Activated T-cell treated with anti-CD3 and anti-CD28 coated beads, Interleukin-2, amount 50 U/mL, for 72 hours (primary cell): ENCODE data around the gene GPR152. TPM values are rescaled to one million over a fixed set of nuclear protein-coding genes. Genes with fewer than 3 reads are reported as not detected.

Experiments
- ATAC-seq, 2 donors: fragments of 150-1000 bp; cut with Tn5 transposase; replicated peaks in 1 of 2; 2 replicates each; pipeline ENCODE4 v1.10.0; 2021; ENCODE audit warnings: moderate library complexity in 2 of 2, mild to moderate bottlenecking in 1 of 2
- DNase-seq, 2 donors: peaks; one replicate each; pipeline ENCODE4 v3.0.0; 2021 to 2022; ENCODE audit warnings: mixed read lengths in 1 of 2
- H3K27ac Mint-ChIP-seq: one replicate; pipeline ENCODE4 v1.8.0; 2022; ENCODE audit warnings: mild to moderate bottlenecking, moderate library complexity, mixed read lengths
- H3K27me3 Mint-ChIP-seq: one replicate; pipeline ENCODE4 v1.8.0; 2022; ENCODE audit warnings: low read depth, mixed read lengths
- H3K36me3 Mint-ChIP-seq, 2 donors: one replicate each; pipeline ENCODE4 v1.8.0; 2022; ENCODE audit warnings: mixed read lengths in 2 of 2, mild to moderate bottlenecking in 1 of 2; ENCODE audit not compliant: insufficient read depth in 2 of 2
- H3K4me1 Mint-ChIP-seq: one replicate; pipeline ENCODE4 v1.8.0; 2022; ENCODE audit warnings: low read depth, mixed read lengths
- H3K4me3 Mint-ChIP-seq, 2 donors: one replicate each; pipeline ENCODE4 v1.8.0; 2022; ENCODE audit warnings: mild to moderate bottlenecking in 2 of 2, mixed read lengths in 2 of 2, moderate library complexity in 2 of 2
- H3K9me3 Mint-ChIP-seq, 2 donors: one replicate each; pipeline ENCODE4 v1.8.0; 2022; ENCODE audit warnings: mixed read lengths in 2 of 2
- total RNA-seq, 2 donors: library from RNA; stranded (reverse); gene quantifications; one replicate each; pipeline ENCODE4 v1.2.3, GENCODE V29; 2022

Gene GPR152
- total RNA-seq, 2 donors from 2014 or later: not detected

DNA sequence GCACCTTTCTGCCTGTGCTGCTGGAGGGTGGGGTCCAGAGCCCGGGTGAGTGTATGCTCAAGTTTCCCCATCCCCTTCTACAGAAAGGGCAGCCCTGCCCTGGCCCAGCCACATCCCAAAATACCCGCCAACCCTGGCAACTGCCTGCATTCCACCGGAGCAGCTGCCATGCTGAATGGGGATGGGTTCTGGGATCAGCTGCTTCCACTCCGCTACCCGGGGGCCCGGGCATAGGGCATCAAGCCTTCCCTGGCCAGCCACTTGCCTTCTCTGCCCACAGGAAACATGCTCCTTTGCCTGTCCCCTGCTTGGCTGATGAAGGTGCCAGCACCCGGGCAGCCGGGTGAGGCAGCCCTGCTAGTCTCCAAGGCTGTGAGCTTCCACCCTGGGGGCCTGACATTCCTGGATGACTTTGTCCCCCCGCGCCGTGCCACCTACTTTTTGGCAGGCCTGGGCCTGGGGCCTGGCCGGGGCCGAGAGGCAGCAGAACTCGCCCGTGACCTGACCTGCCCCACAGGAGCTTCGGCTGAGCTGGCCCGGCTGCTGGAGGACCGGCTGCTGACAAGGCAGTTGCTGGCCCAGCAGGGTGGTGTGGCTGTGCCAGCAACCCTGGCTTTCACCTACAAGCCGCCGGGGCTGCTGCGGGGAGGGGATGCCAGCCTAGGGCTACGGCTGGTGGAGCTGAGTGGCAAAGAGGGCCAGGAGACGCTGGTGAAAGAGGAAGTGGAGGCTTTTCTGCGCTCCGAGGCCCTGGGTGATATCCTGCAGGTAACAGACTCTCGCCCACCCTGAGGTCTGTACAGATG, 33.9 kb downstream of the GPR152 start:
- Mint-ChIP-seq H3K9me3 (no peaks in the 10 kb centered on the region), H3K27ac (no peak overlapping the region), H3K4me3 (peak overlapping the region; percentile 86 to 88), H3K36me3 (no peaks in the 10 kb centered on the region), H3K27me3 (no peaks in the 10 kb centered on the region), H3K4me1 (peaks cover 63% of the 10 kb centered on the region)
- peak in 1 of 2 donors; percentile 56 for DNase-seq
- ATAC-seq: no peak

DNA sequence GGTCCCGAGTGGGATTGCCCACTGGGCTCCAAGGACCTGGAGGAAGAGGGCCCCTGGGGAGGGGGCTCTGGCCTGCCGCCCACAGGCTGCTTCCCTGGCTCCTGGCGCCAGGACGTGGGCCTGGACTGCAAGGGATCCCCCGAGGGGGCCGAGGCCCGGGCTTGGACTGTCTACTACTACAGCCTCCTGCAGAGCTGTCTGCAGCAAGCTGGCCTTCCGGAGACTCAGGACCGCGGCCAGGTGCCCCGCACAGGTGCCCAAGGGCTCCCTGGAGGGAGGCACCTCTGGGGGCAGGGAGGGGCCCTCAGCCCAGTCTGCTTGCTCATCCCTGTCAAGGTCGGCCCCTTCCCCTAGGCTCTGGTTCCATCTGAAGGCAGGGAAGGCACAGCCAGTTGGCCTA, 35.1 kb downstream of the GPR152 start:
- no peak for ATAC-seq
- Mint-ChIP-seq H3K27me3 (no peaks in the 10 kb centered on the region), H3K9me3 (no peaks in the 10 kb centered on the region), H3K4me3 (peak overlapping the region in 1 of 2 donors; percentile 88), H3K4me1 (peaks cover 66% of the 10 kb centered on the region), H3K36me3 (no peaks in the 10 kb centered on the region), H3K27ac (no peak overlapping the region)
- no peak for DNase-seq

DNA sequence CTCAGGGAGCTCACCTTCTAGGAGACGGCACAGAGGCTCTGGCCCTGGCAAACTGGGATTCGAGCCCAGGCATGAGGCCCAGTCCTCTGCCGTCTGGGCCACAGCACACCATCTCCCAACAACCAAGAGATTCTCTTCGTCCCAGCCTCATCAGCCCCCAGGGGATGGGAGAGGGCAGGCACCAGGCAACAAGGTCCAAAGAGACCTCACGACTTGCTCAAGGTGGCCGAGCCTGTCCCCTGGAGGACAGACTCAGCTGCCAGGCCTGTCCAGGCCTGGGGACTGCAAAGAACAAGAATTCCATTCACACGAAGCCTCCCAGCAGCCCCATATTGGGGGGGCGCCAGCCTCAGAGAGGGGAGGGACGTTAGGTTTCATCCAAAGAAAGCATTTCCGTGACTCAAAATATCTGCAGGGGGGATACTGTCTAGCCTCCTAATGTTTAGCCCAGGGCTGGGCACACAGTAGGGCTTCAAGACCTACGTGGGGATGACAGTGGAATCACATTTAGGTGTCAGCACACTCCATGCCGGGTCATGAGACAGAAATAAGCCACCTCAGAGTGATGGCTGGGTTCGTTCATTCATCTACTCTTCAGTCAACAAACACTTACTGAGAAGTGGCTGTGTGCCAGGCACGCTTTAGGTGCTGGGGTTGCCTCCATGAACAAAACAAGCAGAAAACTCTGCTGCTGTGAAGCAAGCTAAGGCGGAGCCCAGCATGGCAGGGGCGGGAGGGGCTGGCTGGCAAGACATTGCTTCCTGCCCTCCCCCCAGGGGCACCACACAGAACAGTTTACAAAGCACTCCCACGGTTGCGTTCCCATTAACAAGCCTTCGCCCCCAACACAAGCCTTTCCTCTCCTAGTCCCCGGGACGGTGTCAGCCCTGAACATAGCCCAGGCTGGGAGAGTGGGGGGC, 35.9 kb downstream of the GPR152 start:
- Mint-ChIP-seq H3K4me1 (peaks cover 74% of the 10 kb centered on the region), H3K4me3 (peak overlapping the region; percentile 72 to 83), H3K27me3 (no peaks in the 10 kb centered on the region), H3K36me3 (no peaks in the 10 kb centered on the region), H3K9me3 (no peaks in the 10 kb centered on the region), H3K27ac (peak overlapping the region; percentile 21)
- ATAC-seq (peak; percentile 1 to 3), DNase-seq (peak in 1 of 2 donors; percentile 63)

DNA sequence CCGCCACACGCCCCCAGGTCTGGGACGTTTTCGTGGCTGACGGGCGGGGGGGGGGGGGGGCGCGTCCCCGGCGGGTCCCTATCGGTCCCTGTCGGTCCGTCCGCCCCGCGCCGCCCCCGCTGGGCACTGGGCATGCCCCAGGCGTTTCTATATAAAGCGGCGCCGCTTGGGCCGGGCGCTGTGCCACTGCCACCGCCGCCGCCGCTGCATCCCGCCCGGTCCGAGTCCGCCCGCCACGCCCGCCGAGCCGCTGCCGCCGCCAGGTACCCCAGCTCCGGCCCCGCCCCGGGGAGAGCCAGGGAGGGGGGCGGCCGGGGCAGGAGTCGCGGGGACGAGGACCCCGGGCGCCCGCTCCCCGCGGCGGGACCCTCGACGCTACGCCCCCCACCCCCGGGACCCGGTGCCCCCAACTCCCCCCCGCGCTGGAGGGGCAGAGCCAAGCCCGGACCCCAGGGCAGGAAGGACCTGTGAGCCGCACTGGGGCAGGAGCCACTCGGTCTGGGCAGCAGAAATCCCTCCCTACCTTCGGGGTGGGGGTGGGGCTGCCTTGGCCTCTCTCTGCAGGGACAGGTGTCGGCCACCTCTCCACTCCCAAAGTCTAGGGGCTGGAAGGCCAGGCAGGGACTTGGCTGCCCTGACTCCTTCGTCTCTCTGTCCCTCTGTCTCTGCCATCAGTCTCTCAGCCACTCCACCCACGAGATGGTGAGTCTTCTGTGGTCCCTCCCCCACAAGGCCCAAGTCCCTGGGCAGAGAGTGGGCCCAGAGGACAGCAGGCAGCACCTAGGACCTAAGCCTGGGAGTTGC, 36.8 kb downstream of the GPR152 start, which contains the start of gene CARNS1:
Gene CARNS1 (plus strand): TSS at position 178 of the 804 bp plus-strand sequence. CDS start 522 bp downstream, at position 700.
- peaks cover 78% of the 10 kb centered on the region for H3K4me1 Mint-ChIP-seq

DNA sequence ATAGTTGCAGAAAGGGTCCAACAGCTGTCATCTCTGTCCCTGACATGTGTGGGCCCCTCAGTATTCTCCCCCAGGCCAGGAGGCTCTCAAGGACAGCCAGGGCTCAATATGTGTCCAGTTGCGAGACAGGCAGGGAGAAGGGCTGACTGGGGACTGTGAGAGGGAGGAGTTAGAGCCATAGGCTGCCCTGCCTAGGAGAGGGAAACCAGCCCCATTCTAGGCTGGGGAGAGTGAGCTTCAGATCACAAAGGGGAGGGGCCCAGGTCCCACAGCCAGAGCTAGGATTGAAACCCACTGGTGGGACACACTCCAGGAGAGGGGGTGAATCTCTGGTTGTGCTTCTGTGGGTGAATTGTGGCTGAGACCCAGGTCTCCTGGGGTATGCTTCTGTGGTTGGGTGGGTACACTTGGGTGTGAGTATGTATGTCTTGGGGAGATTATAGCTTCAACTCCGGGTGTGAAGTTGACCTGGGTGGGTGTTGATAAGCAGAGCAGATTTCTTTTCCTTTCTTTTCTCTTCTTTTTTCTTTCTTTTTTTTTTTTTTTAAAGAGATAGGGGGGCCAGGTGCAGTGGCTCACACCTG, 39.2 kb downstream of the GPR152 start:
- Mint-ChIP-seq H3K4me1 (peaks cover 78% of the 10 kb centered on the region), H3K4me3 (peak overlapping the region; percentile 10 to 32), H3K27ac (peak overlapping the region; percentile 22), H3K36me3 (peaks cover 0 to 2% of the 10 kb centered on the region in 2 donors), H3K27me3 (no peaks in the 10 kb centered on the region), H3K9me3 (no peaks in the 10 kb centered on the region)
- ATAC-seq: no peak
- DNase-seq: no peak

More for the DNA sequence above, 36.8 kb downstream of the GPR152 start, which contains the start of gene CARNS1:
- H3K4me3 Mint-ChIP-seq: peak within 1 kb of the TSS; percentile 82 to 83
- DNase-seq (no peak), ATAC-seq (peak in 1 of 2 donors; percentile 24)
- H3K27ac Mint-ChIP-seq: peak within 1 kb of the TSS; percentile 21
- no peaks in the 10 kb centered on the region for H3K27me3 Mint-ChIP-seq
- H3K9me3 Mint-ChIP-seq: no peaks in the 10 kb centered on the region
- H3K36me3 Mint-ChIP-seq: no peaks in the 10 kb centered on the region

DNA sequence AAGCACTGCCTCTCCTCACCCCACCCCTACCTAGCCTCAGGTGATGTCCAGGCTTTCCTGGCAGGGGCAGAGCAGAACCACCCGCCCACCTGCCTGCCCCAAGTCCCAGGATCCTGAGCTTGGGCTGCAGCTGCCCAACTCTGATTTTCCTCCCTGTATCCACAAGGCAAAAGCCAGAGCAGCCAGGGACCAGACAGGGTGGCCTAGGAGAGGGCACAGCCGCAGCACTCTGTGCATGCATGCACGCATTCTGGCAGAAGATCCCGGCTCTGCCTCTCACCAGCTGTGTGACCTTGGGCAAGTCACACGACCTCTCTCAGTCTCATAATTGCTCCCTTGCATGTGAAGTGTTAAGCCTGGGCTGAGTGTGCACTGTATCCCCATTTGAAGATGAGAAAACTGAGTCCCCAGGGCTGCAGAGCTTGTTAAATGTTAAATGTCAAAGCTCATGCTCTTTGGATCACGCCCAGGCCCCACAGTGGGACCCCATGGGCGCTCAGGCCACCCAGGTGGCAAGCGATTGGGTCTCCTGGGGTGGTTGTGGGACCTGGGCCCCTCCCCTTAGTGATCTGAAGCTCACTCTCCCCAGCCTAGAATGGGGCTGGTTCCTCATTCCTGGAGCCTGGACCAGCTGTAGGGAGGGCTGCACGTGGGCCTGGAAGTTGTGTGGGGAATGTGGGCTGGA, 39.9 kb downstream of the GPR152 start:
- peaks cover 78% of the 10 kb centered on the region for H3K4me1 Mint-ChIP-seq
- peak overlapping the region; percentile 13 to 29 for H3K4me3 Mint-ChIP-seq
- DNase-seq: no peak
- ATAC-seq: no peak
- H3K36me3 Mint-ChIP-seq: peaks cover 0 to 2% of the 10 kb centered on the region in 2 donors
- H3K9me3 Mint-ChIP-seq: no peaks in the 10 kb centered on the region
- peak overlapping the region; percentile 38 for H3K27ac Mint-ChIP-seq
- no peaks in the 10 kb centered on the region for H3K27me3 Mint-ChIP-seq

DNA sequence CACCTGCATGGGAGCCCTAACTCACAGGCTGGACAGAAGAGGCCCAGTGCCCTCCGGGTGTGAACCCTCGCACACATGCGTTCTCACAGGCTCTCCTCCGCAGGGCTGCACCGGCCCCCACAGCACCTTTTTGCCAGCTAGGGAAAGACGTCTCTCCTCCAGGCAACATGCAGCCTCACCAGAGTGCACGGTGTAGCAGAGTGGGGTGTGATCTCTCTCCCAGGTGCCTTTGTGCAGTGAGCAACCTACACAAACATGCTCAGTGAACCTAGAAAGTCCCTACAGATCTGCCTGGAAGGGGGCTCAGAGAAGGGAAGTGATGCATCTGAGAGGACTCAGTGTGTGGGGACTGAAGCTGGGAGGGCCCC, 40.8 kb downstream of the GPR152 start:
- no peak overlapping the region for H3K27ac Mint-ChIP-seq
- H3K36me3 Mint-ChIP-seq: peaks cover 0 to 2% of the 10 kb centered on the region in 2 donors
- ATAC-seq: peak in 1 of 2 donors; percentile 7

DNA sequence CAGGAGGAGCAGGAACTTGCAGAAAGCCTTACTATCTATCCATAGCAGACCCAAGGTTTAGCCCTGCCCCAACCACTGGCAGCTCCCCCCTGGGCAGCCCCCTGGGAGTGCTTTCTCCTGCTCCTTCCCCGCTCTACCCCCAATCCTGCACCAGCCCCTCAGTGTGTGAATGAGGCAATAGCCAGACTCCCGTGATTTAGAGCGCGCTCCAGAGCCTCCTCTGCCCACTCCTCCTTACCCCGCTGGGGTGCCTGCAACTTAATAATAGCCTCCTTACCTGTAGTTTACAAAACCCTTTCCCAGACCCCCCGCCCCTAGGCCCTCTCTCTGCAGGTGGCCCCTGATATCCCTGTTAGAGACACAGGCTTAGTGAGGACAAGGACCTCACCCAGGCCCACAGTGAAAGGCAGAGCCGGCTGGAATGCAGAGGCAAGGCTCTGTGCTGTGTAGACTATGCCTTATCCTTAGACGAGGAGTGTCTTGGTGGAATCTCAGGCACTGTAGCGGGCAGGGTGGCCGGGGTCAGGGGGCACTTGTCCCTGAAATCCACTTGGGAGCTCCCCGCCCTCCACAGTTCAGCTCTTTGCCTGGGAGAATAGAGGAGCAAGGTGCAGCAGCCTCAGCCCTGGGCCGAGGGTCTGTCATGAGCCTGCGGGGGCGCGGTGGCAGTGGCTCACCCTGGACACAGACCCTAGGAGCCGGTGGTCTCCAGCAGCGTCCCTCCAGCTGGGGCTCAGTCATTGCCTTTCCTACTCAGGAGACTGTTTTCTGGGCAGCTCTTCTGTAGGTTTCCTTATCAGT, 41.3 kb downstream of the GPR152 start:
- no peak for ATAC-seq
- H3K36me3 Mint-ChIP-seq: peaks cover 0 to 5% of the 10 kb centered on the region in 2 donors
- no peaks in the 10 kb centered on the region for H3K27me3 Mint-ChIP-seq
- H3K4me3 Mint-ChIP-seq: peak overlapping the region; percentile 25 to 49
- H3K9me3 Mint-ChIP-seq: no peaks in the 10 kb centered on the region
- H3K27ac Mint-ChIP-seq: no peak overlapping the region
- H3K4me1 Mint-ChIP-seq: peaks cover 81% of the 10 kb centered on the region
- DNase-seq: no peak

More for the DNA sequence above, 40.8 kb downstream of the GPR152 start:
- DNase-seq: no peak
- Mint-ChIP-seq H3K27me3 (no peaks in the 10 kb centered on the region), H3K4me1 (peaks cover 81% of the 10 kb centered on the region), H3K4me3 (peak overlapping the region; percentile 9 to 49), H3K9me3 (no peaks in the 10 kb centered on the region)

DNA sequence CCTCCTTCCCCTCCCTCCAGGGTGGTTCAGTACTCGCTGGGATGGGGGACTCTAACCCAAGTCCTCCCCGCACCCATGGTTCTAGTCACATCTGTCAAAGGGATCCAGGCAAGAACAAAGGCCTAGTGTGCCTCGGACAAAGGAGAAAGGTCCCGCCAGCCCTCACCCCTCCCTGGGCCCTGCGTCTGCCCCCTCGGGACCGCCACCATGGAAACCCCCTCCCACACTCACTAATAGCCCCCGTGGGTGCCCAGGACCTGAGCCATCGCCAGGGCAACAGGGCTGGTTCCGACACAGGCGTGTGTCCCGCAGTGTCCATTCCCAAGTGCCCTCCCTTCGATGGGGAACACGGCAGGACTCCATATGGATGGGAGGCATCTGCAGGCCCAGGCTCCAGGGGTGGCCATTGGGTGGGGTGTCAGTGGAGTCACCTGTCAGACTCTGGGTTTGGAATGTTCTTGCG, 42.1 kb downstream of the GPR152 start:
- peaks cover 85% of the 10 kb centered on the region for H3K4me1 Mint-ChIP-seq
- peaks cover 0 to 8% of the 10 kb centered on the region in 2 donors for H3K36me3 Mint-ChIP-seq
- H3K4me3 Mint-ChIP-seq: peak overlapping the region; percentile 91 to 96
- DNase-seq: no peak
- no peak for ATAC-seq
- no peak overlapping the region for H3K27ac Mint-ChIP-seq
- H3K27me3 Mint-ChIP-seq: no peaks in the 10 kb centered on the region
- no peaks in the 10 kb centered on the region for H3K9me3 Mint-ChIP-seq

DNA sequence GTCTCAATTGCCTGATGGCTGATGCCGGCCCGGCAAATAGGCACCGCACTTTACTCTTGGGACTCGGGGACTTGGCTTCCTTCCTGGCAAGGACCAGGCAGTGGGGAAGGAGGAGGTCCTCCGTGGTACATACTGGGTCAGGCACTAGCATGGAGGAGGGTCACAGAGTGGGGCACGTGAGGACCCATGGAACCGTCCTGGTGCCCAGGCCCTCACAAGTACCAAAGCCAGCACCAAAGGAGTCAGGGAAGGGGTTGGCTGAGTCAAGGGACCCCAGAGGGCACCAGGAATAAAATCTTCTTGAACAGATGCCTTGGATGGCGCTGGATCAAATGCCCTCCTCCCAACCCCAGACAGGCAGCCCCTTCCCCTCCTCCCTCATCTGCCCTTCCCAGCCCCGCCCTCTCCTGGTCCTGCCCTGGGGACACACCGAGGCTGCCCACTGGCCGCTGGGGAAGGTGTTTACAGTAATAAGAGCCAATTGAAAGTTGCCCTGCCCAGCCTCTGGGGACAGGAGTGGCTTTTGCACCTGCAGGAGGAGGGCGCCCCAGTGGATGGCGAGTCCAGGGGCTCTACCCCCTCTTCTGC, 42.7 kb downstream of the GPR152 start:
- ATAC-seq (no peak), DNase-seq (no peak)
- H3K36me3 Mint-ChIP-seq: peaks cover 0 to 8% of the 10 kb centered on the region in 2 donors
- H3K27ac Mint-ChIP-seq: peak overlapping the region; percentile 92
- H3K27me3 Mint-ChIP-seq: no peaks in the 10 kb centered on the region
- H3K4me1 Mint-ChIP-seq: peaks cover 90% of the 10 kb centered on the region
- H3K4me3 Mint-ChIP-seq: peak overlapping the region; percentile 91 to 96
- no peaks in the 10 kb centered on the region for H3K9me3 Mint-ChIP-seq

DNA sequence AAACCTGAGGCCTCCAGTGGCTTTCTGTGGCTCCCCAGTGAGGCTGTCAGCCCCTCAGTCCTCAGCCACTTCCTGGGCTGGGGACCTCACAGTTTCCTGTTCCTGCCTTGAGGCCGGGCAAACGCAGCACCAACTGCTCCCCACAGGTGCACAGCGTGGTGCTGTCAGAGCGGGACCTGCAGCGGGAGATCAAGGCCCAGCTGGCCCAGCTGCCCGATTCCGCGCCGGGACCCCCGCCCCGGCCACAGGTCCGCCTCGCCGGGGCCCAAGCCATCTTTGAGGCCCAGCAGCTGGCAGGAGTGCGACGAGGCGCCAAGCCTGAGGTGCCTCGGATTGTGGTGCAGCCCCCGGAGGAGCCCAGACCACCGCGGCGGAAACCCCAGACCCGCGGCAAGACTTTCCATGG, 43.3 kb downstream of the GPR152 start:
- Mint-ChIP-seq H3K27me3 (no peaks in the 10 kb centered on the region), H3K4me1 (peaks cover 94% of the 10 kb centered on the region)
- peak; percentile 79 to 82 for DNase-seq

More for the DNA sequence above, 43.3 kb downstream of the GPR152 start:
- Mint-ChIP-seq H3K4me3 (peak overlapping the region; percentile 91 to 96), H3K9me3 (no peaks in the 10 kb centered on the region), H3K27ac (peak overlapping the region; percentile 46), H3K36me3 (peaks cover 4 to 11% of the 10 kb centered on the region in 2 donors)
- ATAC-seq: peak; percentile 70 to 78
